HG02798 (cell line): Measurements from ENCODE around the gene GJD3.

Source experiments
- ATAC-seq: cut with Tn5 transposase; IDR thresholded peaks from one replicate; pipeline ENCODE4 v1.9.1; 2021; ENCODE audit warnings: mild to moderate bottlenecking; ENCODE audit not compliant: unreplicated experiment, poor library complexity

GJD3 gene

GRCh38 chr17:40354221-40355122 lies 10.1 kb downstream of the GJD3 start:
- ATAC-seq = no peak

DNA sequence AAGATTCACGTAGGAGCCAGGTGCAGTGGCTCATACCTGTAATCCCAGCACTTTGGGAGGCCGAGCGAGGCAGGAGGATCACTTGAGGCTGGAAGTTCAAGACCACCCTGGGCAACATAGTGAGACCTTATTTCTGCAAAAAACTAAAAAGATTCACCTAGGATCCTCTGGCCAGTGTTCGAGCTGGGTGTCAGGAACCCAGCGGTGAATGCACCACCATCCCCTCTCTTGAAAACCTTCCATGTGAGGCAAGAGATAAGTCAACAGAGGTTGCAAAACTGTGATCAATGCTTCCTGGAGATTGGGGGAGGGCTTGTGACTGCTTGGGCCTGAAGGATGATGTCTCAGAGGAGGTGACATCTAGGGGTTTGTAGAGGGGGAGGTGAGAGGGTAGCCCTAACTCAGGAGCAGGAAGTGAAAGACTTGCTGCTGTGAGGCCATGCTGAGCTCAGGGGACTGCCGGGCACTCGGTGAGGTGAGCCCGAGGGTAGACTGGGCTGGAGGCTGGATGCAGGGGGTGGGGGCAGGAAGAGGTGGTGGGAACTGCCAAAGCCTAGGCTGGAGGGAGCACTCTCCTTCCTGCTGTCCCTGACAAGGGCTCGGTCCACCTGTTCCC lies 11.7 kb downstream of the GJD3 start:
- ATAC-seq = no peak

DNA sequence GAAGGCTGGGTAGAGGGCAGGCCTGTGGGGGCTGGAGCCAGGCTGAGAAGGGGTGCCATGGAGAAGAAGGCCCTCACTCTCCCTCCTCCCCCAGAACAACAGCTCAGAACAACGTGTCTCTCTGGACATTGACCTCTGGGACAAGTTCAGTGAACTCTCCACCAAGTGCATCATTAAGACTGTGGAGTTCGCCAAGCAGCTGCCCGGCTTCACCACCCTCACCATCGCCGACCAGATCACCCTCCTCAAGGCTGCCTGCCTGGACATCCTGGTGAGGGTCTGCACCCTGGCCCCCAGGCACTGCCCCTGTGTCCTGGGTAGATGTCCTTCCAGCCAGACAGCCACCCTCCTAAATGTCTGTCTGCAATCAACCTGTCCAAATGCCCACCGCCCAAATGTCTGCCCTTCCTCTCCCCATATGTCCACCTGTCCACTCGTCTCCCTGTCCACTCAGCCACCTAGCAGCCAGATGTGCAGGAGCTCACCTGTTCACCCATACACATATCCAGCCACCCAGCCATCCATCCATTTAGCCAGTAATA lies 12.2 kb downstream of the GJD3 start:
- ATAC-seq = no peak

DNA sequence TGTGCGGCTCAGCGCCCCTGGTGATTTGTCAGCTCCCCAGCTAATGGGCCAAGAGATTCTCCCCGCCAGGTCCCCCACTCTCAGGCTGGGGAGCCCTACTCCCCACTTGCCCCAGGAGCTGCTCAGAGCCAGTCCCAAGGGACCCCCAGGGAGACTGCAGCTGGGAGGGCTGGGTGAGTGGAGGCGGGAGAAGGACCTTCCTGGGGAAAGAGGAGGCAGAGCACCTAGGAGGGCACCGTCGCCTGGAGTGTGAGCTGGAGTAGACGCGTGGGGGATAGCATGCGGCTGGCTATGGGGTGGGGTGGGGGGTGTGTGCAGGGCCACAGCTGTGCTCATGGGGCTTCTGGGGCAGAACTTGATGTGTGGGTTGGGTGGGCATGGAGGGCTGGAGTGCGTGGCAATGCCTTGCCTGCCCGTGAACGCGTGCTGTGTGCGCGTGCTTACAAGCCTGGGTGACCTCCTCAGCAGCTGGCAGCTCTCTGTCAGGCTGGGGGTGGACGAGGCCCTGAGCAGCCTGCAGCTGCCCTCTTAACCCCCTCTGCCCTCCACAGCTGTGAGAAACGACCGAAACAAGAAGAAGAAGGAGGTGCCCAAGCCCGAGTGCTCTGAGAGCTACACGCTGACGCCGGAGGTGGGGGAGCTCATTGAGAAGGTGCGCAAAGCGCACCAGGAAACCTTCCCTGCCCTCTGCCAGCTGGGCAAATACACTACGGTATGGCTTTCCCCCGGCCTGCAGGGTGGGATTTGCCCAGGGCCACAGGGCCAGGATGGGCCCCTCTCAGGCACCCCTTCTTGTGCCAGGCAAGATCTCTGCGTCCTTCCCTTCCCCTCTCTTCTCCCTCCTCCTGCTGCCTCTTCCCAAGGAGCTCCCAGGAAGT lies 12.9 kb downstream of the GJD3 start:
- ATAC-seq = no peak

DNA sequence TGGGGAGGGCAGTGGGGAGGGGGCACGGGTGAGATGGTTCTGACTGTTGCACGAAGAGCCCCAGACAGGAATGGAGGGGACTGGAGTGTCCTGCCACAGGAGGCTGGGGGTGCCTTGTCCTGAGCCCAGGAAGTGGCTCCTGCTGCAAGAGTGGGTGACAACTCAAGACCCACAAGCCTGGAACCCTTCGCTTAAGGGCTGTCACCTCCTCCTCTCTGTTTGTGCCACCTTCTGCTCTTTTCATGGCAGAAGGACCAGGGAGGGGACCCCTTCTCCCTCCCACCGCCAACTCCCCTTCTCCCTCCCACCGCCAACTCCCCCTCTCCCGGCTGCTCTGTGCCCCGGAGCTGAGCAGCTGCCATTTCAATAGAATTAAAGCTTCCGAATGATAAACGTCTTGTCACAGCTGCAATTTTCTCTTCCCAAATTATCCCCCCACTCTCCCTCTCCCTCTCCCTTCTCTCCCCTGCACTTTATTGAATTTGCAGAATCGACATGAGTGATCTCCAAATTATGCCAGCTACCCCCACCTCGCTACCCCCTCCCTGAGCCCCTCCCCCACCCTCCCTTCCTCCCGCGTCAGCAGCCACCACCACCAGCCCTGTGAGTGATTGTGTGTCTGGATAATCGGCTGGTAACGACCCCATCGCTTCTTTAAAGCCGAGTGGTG lies 13.7 kb downstream of the GJD3 start:
- ATAC-seq = no peak

GRCh38 chr17:40349895-40350688 lies 14.4 kb downstream of the GJD3 start:
- no peak for ATAC-seq

DNA sequence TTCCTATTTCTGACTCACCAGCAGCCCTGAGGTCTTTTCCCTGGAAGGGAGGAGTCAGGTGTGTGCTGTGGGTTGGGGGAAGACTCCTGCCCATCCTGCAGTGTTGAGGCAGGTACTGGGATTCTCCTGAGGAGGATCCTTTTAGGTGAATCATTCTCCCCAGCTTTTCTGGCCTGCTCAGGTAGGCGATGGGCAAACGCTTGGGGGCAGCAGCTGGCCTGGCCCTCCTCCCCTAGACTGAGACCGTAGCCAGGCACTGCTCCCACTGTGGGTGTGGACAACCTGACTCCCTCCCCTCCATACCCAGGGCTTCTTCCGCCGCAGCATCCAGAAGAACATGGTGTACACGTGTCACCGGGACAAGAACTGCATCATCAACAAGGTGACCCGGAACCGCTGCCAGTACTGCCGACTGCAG lies 15.1 kb downstream of the GJD3 start:
- ATAC-seq = no peak

DNA sequence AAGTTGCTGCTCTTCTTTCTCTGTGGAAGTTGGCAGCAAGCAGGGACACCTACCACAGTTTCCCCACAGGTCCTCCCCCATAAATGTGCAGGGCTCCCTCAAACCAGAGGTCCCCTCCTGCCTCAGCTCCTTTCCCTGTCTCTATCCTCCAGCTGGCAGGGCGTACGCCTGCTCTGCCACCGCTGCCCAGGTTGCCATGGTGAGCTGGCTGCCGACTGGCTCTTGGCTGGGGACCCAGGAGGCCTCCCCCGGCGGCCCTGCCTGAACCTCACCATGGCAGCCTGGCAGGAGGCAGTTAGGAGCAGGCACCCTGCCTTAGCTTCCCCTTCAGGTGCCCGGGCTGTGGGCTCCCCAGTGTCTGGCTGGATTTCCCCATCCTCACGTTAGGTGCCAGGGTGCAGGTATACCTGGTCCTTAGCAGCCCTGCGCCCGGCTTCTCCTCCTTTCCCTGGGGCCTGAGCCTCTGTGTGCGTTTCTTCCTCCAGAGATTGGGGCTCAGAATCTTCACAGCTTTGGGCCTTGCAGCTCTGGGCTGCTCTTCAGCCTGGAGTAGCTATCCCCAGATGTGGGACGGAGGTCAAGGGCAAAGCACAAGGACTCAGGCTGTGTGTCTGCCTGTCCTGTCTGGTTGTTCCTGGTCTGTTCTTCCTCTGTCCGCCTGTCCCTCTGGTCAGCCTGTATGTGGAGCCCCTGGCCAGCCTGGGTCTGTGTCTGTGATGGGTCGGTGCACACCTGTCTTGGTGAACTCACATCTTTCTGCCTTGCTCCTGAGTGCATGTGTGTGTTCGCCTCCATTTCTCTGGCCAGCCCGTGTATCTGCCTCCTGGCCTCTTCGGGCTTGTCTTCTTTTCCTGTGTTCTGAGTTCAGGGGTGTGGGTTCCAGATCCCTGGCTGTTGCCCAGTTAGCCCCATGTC lies 15.7 kb downstream of the GJD3 start:
- no peak for ATAC-seq

DNA sequence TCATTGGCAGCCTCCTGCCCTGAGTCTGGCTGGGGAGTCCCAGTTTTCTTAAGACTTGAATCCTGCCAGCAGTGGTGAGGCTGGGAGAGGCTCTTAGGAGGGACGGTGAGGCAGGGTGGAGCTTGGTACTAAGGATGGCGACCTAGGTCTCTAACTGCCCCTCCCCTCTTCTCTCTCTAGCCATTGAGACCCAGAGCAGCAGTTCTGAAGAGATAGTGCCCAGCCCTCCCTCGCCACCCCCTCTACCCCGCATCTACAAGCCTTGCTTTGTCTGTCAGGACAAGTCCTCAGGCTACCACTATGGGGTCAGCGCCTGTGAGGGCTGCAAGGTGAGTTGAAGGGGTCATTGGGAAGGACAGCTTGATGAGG lies 16.4 kb downstream of the GJD3 start:
- no peak for ATAC-seq

GRCh38 chr17:40347319-40348135 lies 17.0 kb downstream of the GJD3 start:
- ATAC-seq = no peak

DNA sequence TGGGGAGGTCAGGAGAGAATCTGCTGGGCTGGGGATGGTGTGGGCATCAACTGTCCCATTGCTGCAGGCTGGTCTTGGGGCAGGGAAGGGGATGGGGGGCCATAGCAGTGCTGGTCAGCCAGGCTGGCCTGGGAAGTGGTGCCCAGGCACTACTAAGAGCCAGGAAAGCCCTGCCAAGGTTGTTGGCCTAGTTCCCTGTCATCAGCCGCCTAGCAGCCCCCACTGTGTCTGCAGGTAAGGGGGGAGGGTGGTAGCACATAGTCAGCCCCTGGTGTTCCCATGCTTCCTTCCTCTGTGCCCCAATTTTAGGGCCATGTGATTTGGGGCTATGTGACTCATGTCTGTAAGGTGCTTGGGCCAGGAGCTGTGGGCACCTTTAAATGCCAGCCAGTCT lies 17.8 kb downstream of the GJD3 start:
- ATAC-seq = no peak

DNA sequence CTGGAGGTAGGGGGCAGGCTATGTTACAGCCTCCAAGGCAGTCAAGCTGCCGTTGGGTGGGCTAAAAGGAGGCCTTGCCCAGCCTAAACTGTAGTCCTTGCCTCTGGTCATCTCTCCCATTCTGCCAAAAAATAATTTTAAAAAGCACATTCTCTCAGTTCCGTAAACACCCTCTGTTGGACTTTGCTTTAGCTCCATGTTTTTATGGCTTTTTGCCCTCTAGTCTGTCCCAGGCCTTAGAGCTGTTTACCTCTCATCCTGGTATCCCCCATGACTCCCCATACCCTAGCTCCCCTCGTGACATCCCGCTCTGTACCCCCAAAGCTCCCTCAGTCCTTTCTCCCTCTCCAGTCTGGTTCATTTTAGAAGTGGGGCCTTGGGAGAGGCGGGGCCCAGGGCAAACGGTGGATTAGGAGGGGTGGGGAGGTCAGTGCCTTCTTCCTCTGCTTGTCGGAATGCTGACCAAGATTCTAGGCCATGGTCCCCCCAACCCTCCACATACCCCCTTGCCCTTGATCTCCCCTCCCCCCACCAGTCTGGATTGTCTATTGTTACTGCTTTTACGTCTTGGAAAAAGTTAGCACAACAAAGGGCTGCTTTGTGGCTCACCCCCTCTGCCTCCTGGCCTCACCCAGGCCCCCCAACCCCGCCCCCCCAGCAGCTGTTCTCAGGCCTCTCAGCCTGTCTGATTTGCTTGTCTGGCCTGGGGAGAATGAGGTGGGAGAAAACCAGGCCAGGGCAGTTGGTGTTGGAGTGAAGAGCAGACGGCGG lies 18.4 kb downstream of the GJD3 start:
- no peak for ATAC-seq

- no peak for ATAC-seq
These were observed 19.2 kb downstream of the GJD3 start for GRCh38 chr17:40345161-40345993.

DNA sequence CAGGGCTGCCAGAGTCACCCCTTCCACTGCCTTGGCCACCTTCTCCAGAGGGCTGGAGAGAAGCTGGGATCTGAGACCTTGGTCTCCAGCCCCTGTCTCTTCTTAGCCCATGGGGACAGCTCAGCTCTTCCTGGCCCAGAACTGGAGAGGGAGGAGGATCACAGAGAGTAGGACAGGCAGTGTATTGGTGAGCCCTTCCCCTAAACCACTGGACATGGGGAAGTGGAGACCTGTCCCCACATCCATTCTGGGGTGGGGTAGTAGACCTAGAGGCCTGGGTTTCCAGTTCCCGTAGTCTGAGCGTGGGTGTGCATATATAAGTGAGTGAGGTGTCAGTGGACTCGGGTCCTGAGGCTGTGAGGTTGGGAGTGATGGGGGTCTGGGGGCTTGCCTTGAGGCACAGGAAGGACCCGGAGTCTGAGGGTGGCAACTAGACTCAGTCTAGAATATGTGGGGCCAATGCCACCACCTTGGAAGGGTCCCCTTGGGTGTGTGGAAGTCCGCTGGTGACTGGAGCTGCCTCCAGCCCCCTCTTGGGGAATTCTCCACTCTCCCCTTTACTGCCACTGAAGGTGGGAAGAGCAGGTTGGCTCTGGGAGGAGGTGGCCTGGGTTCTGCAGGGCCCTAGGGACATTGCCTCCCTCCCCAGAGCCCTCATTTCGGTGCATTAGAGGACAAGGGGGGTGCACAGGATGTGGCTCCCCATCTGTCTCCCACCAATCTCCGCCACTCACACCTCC lies 19.9 kb downstream of the GJD3 start:
- ATAC-seq = no peak
